SK-N-SH (cell line): ENCODE measurements around the gene DNAH14. TPM values are rescaled to one million over a fixed set of nuclear protein-coding genes. Genes with fewer than 3 reads are reported as not detected.

Experiments
- CTCF ChIA-PET: fragments of 300-600, 350-600 bp; formaldehyde crosslinking; extraction: SDS; loops from one replicate; lab custom pipeline; 2021; lab: Yijun Ruan, JAX
- POLR2A ChIA-PET: fragments of 350-600 bp; sonication (Branson Sonifier 250); formaldehyde crosslinking; extraction: SDS; loops from one replicate; lab custom pipeline; 2020; ENCODE audit warnings: antibody characterized with exemption, inconsistent platforms; lab: Yijun Ruan, JAX
- DNase-seq: peaks from one replicate; pipeline ENCODE4 v3.0.0; 2012
- H2AFZ ChIP-seq: fragments of 200-600 bp; sonication (generic); 2 replicates; pipeline ENCODE4 v1.8.1; 2016; ENCODE audit warnings: antibody characterized with exemption, mild to moderate bottlenecking, low read depth
- H3F3A ChIP-seq: fragments of 200-600 bp; sonication (generic); replicated peaks from 2 replicates; pipeline ENCODE3; 2016; ENCODE audit warnings: antibody characterized with exemption, mild to moderate bottlenecking; ENCODE audit not compliant: insufficient read depth
- H3K27ac ChIP-seq, 2 experiments: fragments of 200-500 bp in 1 of 2; fragments of 200-600 bp in 1 of 2; sonication (Bioruptor generic) in 1 of 2; sonication (generic), shearing (Covaris generic) in 1 of 2; 2 replicates each; pipeline versions ENCODE4 v1.5.1 to v1.6.1; 2014 to 2016; ENCODE audit warnings: low read depth in 2 of 2, inconsistent platforms in 1 of 2, low read length in 1 of 2, mild to moderate bottlenecking in 1 of 2, mixed read lengths in 1 of 2
- H3K27me3 ChIP-seq: fragments of 200-600 bp; sonication (generic), shearing (Covaris generic); 2 replicates; pipeline ENCODE4 v1.6.1; 2016; ENCODE audit warnings: mixed run types; ENCODE audit not compliant: insufficient read depth
- H3K36me3 ChIP-seq, 2 experiments: fragments of 200-500 bp in 1 of 2; fragments of 200-600 bp in 1 of 2; sonication (Bioruptor generic) in 1 of 2; sonication (generic) in 1 of 2; replicated peaks in 1 of 2; 2 replicates each; pipeline versions ENCODE3 to v1.5.1; 2014 to 2016; ENCODE audit warnings: low read length in 1 of 2, mild to moderate bottlenecking in 1 of 2; ENCODE audit not compliant: insufficient read depth in 2 of 2, control insufficient read depth in 1 of 2
- H3K4me1 ChIP-seq, 2 experiments: fragments of 200-500 bp in 1 of 2; fragments of 200-600 bp in 1 of 2; sonication (Bioruptor generic) in 1 of 2; sonication (generic), shearing (Covaris generic) in 1 of 2; 2 replicates each; pipeline versions ENCODE4 v1.5.1 to v1.6.1; 2014 to 2016; ENCODE audit warnings: low read depth in 1 of 2, low read length in 1 of 2, mixed run types in 1 of 2; ENCODE audit not compliant: insufficient read depth in 2 of 2, control insufficient read depth in 1 of 2
- H3K4me2 ChIP-seq: fragments of 200-600 bp; sonication (generic), shearing (Covaris generic); 2 replicates; pipeline ENCODE4 v1.6.1; 2017; ENCODE audit warnings: mixed run types
- H3K4me3 ChIP-seq, 2 experiments: fragments of 200-500 bp in 1 of 2; fragments of 200-600 bp in 1 of 2; sonication (Bioruptor generic) in 1 of 2; sonication (generic), shearing (Covaris generic) in 1 of 2; 2 replicates each; pipeline versions ENCODE4 v1.5.1 to v1.8.1; 2014 to 2016; ENCODE audit warnings: low read depth in 2 of 2, inconsistent platforms in 1 of 2, low read length in 1 of 2, mild to moderate bottlenecking in 1 of 2, mixed read lengths in 1 of 2, moderate library complexity in 1 of 2
- H3K79me2 ChIP-seq: fragments of 200-600 bp; sonication (generic); 2 replicates; pipeline ENCODE4 v1.8.1; 2017; ENCODE audit warnings: mild to moderate bottlenecking; ENCODE audit not compliant: insufficient read depth
- H3K9ac ChIP-seq: fragments of 200-600 bp; sonication (generic); 2 replicates; pipeline ENCODE4 v1.6.1; 2017; ENCODE audit warnings: mixed run types
- H3K9me2 ChIP-seq: fragments of 200-600 bp; sonication (generic); 2 replicates; pipeline ENCODE4 v1.6.1; 2017; ENCODE audit warnings: mixed run types
- H3K9me3 ChIP-seq: fragments of 200-600 bp; sonication (generic); 2 replicates; pipeline ENCODE4 v1.6.1; 2017; ENCODE audit warnings: mixed run types, mild to moderate bottlenecking, moderate library complexity
- H4K20me1 ChIP-seq: fragments of 200-600 bp; sonication (generic); 2 replicates; pipeline ENCODE4 v1.6.1; 2017; ENCODE audit warnings: mild to moderate bottlenecking, mixed run types; ENCODE audit not compliant: insufficient read depth
- CHD2 ChIP-seq: fragments of 150-350 bp; IDR thresholded peaks from 2 replicates; pipeline ENCODE4 v1.6.1; 2018; ENCODE audit warnings: low read length; ENCODE audit not compliant: partially characterized antibody
- FOSL2 ChIP-seq: IDR thresholded peaks from 2 replicates; pipeline ENCODE4 v1.4.0; 2012; ENCODE audit warnings: low read depth, mild to moderate bottlenecking, moderate library complexity, borderline replicate concordance
- GATA2 ChIP-seq: sonication (generic); formaldehyde crosslinking; IDR thresholded peaks from 2 replicates; pipeline ENCODE4 v1.5.0; 2020; ENCODE audit warnings: mild to moderate bottlenecking, missing genetic modification reagents
- IRF3 ChIP-seq: fragments of 150-350 bp; IDR thresholded peaks from 2 replicates; pipeline ENCODE4 v1.6.1; 2016; ENCODE audit warnings: mild to moderate bottlenecking, low read depth, low read length
- JUND ChIP-seq: IDR thresholded peaks from 2 replicates; pipeline ENCODE4 v1.4.0; 2012
- MAX ChIP-seq: IDR thresholded peaks from 2 replicates; pipeline ENCODE4 v1.4.0; 2012; ENCODE audit warnings: low read depth
- MEF2A ChIP-seq: IDR thresholded peaks from 2 replicates; pipeline ENCODE4 v1.4.0; 2012; ENCODE audit warnings: low read depth, borderline replicate concordance
- MXI1 ChIP-seq: IDR thresholded peaks from 2 replicates; pipeline ENCODE4 v1.6.1; 2012; ENCODE audit warnings: mild to moderate bottlenecking, low read depth, low read length, improper control_type of control experiment
- PBX3 ChIP-seq: IDR thresholded peaks from 2 replicates; pipeline ENCODE4; 2012
- RAD21 ChIP-seq: IDR thresholded peaks from 2 replicates; pipeline ENCODE4 v1.6.1; 2012; ENCODE audit warnings: mild to moderate bottlenecking, low read length
- REST ChIP-seq: IDR thresholded peaks from 2 replicates; pipeline ENCODE4 v1.6.1; 2012; ENCODE audit warnings: mild to moderate bottlenecking, low read depth, low read length, moderate library complexity
- RXRA ChIP-seq: IDR thresholded peaks from 2 replicates; pipeline ENCODE4 v1.4.0; 2012; ENCODE audit warnings: low read depth, mild to moderate bottlenecking, borderline replicate concordance
- TCF12 ChIP-seq: IDR thresholded peaks from 2 replicates; pipeline ENCODE4 v1.4.0; 2012
- TEAD4 ChIP-seq: IDR thresholded peaks from 2 replicates; pipeline ENCODE4 v1.4.0; 2012; ENCODE audit warnings: mild to moderate bottlenecking, borderline replicate concordance; ENCODE audit not compliant: insufficient read depth
- WGBS: methylation state at CpG from one replicate; pipeline ENCODE4 v1.1.6; 2017; ENCODE audit warnings: low lambda C conversion rate; 5-methylcytosine and 5-hydroxymethylcytosine counted together
- polyA plus RNA-seq, 3 experiments: library from polyadenylated mRNA; depleted of rRNA; stranded (reverse); fragments of >200 nt; gene quantifications; 2 replicates each; pipeline ENCODE4 v1.2.3, GENCODE V29; 2012

Gene DNAH14
- polyA plus RNA-seq, 1 of the 3 experiments (the other 2 are of a cell fraction), result 8.0 TPM

- POLR2A ChIA-PET, result no interaction called here
- Histone ChIP-seq H3K36me3 (peaks cover 9 to 16% of the 10 kb centered on the region in 2 experiments), H3K9me3 (no peaks in the 10 kb centered on the region), H4K20me1 (peaks cover 13% of the 10 kb centered on the region), H3K9me2 (no peaks in the 10 kb centered on the region), H3K79me2 (peaks cover 68% of the 10 kb centered on the region), H3K4me1 (peaks cover 40 to 44% of the 10 kb centered on the region in 2 experiments; a peak in 3 of 4 replicates), H3F3A (peaks cover 21% of the 10 kb centered on the region), H3K4me2 (peak overlapping the region; percentile 91), H3K9ac (peak overlapping the region; percentile 76; the same call in 1 of the 2 replicates), H3K27me3 (no peaks in the 10 kb centered on the region), H3K4me3 (no peak overlapping the region; a peak in 1 of 4 replicates), H3K27ac (peak overlapping the region; percentile 53 to 93), H2AFZ (no peak overlapping the region)
- 70% methylated on average over 4 of the region's 6 CpGs for WGBS
- CTCF ChIA-PET, result interaction anchor here (1.0 to 2.8 kb wide), 3 partner anchors 10 to 348 kb away, joined by 3 to 13 read pairs (median 4); no protein-coding TSS in a partner anchor
- no peak for TF ChIP-seq MEF2A
- TF ChIP-seq TCF12, result 0 out of 2 replicates have a peak, but pooled peaks have one; percentile 13
- TF ChIP-seq IRF3, result no peak
- TF ChIP-seq FOSL2, result peak; percentile 65; the same call in 1 of the 2 replicates
- TF ChIP-seq PBX3, result peak; percentile 54
- TF ChIP-seq JUND, result peak; percentile 47; the same call in 1 of the 2 replicates
- TF ChIP-seq RAD21, result no peak
- TF ChIP-seq TEAD4, result 0 out of 2 replicates have a peak, but pooled peaks have one; percentile 21
- DNase-seq, result no peak
Observed at GRCh38 chr1:225424562-225425200, 495.2 kb downstream of the DNAH14 start.

- Histone ChIP-seq H3K4me2 (peak overlapping the region; percentile 91), H3K9me2 (no peaks in the 10 kb centered on the region), H3K36me3 (peaks cover 9 to 10% of the 10 kb centered on the region in 2 experiments), H3K4me3 (no peak overlapping the region; a peak in 1 of 4 replicates), H3K79me2 (peaks cover 68% of the 10 kb centered on the region), H3K9me3 (no peaks in the 10 kb centered on the region), H3F3A (peaks cover 21% of the 10 kb centered on the region), H3K9ac (peak overlapping the region; percentile 76; the same call in 1 of the 2 replicates), H4K20me1 (peaks cover 13% of the 10 kb centered on the region), H3K27me3 (no peaks in the 10 kb centered on the region), H3K4me1 (peaks cover 40 to 44% of the 10 kb centered on the region in 2 experiments; a peak in 3 of 4 replicates), H2AFZ (no peak overlapping the region), H3K27ac (peak overlapping the region in 1 of 2 experiments; percentile 53; a peak in 3 of 4 replicates)
- ChIA-PET CTCF (interaction anchor here (1.0 to 2.8 kb wide), 4 partner anchors 11 to 347 kb away, joined by 3 to 13 read pairs (median 4); no protein-coding TSS in a partner anchor), POLR2A (no interaction called here)
- no peak for DNase-seq
- TF ChIP-seq RXRA (no peak), MEF2A (no peak), TEAD4 (no peak), RAD21 (no peak), GATA2 (no peak), JUND (peak; percentile 47), MXI1 (no peak), TCF12 (no peak), MAX (no peak), CHD2 (no peak), FOSL2 (peak; percentile 57; the same call in 1 of the 2 replicates), REST (no peak)
- WGBS, result 34% methylated on average over 5 of the region's 5 CpGs
Observed at GRCh38 chr1:225425201-225425786, 495.8 kb downstream of the DNAH14 start.
